Astrocyte of the spinal cord (primary cell): Measurements from ENCODE around the gene HNRNPUL2.
A peak's percentile ranks its signal among the peaks of the same experiment; 100 is the strongest.
"Not testable (repeated sequence)": the region's sequence is repeated elsewhere in the genome, so short reads cannot be mapped to it uniquely, and the experiment has no call there.

Source experiments
- DNase-seq: peaks from one replicate; pipeline ENCODE4 v3.0.0; 2011; ENCODE audit warnings: low read depth, low spot score
- H3K4me3 ChIP-seq: 2 replicates; pipeline ENCODE4 v1.5.1; 2011; ENCODE audit warnings: low read depth, mild to moderate bottlenecking, low read length, moderate library complexity
- in situ Hi-C: cut with HindIII; loops from 2 replicates; pipeline ENCODE4 v1.10.0; 2017; ENCODE audit warnings: low sequenced_read_pairs
- TF ChIP-seq, protein P1 (sequence below): IDR thresholded peaks from 2 replicates; pipeline ENCODE4 v1.5.1; 2012; ENCODE audit warnings: low read depth, mild to moderate bottlenecking, low read length, inconsistent platforms

The HNRNPUL2 gene

DNA sequence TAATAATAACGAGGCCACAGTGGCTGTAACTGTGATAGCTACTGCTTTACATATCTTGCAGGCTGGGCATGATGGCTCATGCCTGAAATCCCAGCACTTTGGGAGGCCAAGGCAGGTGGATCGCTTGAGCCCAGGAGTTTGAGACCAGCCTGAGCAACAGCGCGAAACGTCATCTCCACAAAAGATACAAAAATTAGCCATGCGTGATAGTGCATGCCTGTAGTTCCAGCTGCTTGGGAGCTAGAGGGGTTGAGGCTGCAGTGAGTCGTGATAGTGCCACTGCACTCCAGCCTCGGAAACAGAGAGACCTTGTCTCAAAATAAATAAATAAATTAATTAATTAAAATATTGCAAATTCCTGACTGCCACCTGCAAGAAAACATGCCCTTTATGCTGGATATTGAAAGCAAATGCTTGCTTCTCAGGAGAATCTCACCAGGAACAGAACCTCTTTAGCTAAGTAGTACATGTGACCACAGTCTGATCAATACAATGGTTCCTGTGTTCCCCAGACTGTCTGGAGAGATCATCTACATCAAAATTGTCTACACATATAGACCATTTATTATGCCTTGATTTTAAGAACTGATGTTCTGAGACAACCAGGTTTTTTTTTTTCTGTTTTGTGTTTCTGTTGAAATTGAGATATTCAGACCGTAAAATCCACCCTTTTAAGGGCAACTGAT lies 20.4 kb upstream of the HNRNPUL2 start:
- TF ChIP-seq, protein P1, sequence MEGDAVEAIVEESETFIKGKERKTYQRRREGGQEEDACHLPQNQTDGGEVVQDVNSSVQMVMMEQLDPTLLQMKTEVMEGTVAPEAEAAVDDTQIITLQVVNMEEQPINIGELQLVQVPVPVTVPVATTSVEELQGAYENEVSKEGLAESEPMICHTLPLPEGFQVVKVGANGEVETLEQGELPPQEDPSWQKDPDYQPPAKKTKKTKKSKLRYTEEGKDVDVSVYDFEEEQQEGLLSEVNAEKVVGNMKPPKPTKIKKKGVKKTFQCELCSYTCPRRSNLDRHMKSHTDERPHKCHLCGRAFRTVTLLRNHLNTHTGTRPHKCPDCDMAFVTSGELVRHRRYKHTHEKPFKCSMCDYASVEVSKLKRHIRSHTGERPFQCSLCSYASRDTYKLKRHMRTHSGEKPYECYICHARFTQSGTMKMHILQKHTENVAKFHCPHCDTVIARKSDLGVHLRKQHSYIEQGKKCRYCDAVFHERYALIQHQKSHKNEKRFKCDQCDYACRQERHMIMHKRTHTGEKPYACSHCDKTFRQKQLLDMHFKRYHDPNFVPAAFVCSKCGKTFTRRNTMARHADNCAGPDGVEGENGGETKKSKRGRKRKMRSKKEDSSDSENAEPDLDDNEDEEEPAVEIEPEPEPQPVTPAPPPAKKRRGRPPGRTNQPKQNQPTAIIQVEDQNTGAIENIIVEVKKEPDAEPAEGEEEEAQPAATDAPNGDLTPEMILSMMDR: no peak
- in situ Hi-C loops: no loop called here
- DNase-seq: no peak
- no peak overlapping the region for H3K4me3 ChIP-seq

GRCh38 chr11:62737196-62737595 lies 9.9 kb upstream of the HNRNPUL2 start:
- DNase-seq: no peak
- TF ChIP-seq, protein P1: no peak
- H3K4me3 ChIP-seq: no peak overlapping the region
- in situ Hi-C loops: no loop called here

DNA sequence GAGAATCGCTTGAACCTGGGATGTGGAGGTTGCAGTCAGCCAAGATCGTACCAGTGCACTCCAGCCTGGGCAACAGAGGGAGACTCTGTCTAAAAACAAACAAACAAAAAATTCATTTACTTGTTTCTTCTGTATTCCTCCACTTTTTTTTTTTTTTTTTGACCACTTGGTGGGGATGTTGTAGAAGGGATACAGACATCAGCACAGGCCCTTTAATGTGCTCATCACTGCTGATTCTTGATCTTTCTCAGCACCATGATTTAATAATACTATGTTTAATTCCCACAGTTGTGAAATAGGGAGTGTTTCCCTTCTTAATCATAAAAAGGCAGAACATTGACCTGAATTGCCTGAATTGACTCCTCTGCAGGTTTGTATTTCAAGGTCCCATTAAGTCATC lies 5.6 kb upstream of the HNRNPUL2 start:
- TF ChIP-seq, protein P1: no peak
- peak; percentile 29 for DNase-seq
- no peak overlapping the region for H3K4me3 ChIP-seq
- in situ Hi-C loops: no loop called here

- in situ Hi-C loops, DNase-seq: not testable (repeated sequence)
- peak overlapping the region; percentile 78 for H3K4me3 ChIP-seq
Measured at GRCh38 chr11:62730076-62730475, 2.8 kb upstream of the HNRNPUL2 start.

DNA sequence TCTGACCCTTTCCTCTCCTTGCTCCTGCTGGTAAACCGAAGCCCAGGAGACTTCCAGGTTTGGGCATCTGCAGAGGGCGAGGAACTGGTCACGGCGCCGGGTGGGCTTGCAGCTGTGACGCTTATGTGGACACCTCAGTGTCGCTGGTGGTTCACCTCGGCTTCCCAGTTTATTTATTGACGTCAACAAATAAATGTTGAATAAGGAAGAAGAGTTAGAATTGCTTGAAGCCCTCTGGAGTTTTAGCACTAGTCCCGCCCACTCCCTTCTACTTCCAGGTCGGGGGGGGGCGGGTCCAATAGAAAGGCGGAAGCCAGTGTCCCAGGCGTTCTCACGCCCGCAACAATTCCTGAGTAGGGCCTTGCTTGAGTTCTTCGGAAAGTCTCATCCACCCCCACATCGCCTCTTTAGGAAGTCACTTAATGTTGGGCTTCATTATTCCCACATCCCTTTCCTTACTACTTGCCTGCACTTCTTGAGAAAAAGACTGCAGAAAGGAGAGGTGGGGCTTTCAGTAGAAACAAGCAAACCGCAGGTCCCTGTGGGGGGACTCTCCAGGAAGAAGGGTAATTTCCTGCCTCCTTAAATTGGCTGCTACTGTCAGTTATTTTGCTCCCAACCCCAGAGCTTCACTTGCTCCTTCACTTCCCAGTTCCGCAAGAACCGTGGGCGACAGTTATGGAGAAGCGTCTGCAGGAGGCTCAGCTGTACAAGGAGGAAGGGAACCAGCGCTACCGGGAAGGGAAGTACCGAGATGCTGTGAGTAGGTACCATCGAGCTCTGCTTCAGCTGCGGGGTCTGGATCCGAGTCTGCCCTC lies 1.1 kb upstream of the HNRNPUL2 start, which contains the start of gene TTC9C:
TTC9C (plus strand) TSS at position 316 of the 818 bp plus-strand sequence; CDS start at position 679, 363 bp downstream.
- H3K4me3 ChIP-seq: peak within 1 kb of the TSS; percentile 78
- in situ Hi-C loops: no loop called here
- TF ChIP-seq, protein P1: no peak
- DNase-seq: peak; percentile 90

DNA sequence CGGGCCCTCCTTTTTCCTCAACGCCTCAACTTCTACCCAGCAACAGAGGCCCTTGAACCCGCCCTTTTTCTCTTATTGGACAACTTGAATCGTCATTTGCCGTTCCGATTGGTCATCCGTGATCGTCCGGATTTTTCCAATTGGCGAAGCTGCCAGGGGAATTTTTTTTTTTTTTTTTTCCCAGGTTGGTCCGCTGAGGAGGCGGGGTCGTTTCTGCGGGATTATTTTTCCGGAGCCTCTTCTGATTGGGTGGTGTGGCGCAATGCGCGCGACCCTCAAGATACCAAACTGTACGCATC lies 564 bp upstream of the HNRNPUL2 start:
- TF ChIP-seq, protein P1: no peak
- H3K4me3 ChIP-seq: peak overlapping the region; percentile 78
- peak; percentile 98 for DNase-seq
- in situ Hi-C loops: no loop called here

DNA sequence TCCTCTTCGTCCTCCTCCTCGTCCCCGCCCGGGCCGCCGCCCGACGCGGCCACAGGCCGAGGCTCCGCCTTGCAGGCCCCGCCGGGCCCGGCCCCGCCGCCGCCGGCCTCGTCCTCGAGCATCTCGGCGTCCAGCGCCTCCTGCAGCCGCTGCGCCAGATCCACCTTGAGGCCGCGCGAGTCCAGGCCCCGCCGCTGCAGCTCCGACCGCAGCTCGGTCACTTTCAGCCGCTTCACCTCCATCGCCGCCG lies 417 bp downstream of the HNRNPUL2 start:
- H3K4me3 ChIP-seq: peak overlapping the region; percentile 78
- in situ Hi-C loops: no loop called here
- no peak for DNase-seq
- TF ChIP-seq, protein P1: no peak
